ENCODE measurements around the gene RSPH10B2. TPM values are rescaled to one million over a fixed set of nuclear protein-coding genes. Genes with fewer than 3 reads are reported as not detected.

The RSPH10B2 gene
- total RNA-seq = 0.19 TPM in 1 of 2 replicates, not detected in the other

GRCh38 chr7:6753964-6754363 is at the start of gene RSPH10B2:
TSS of gene RSPH10B2 (plus strand) at chr7:6754103. CDS start at chr7:6757678, 3,575 bp downstream.

GRCh38 chr7:6706666-6707407 is 47.1 kb upstream of the RSPH10B2 start, which contains the start of gene ZNF12:
TSS of gene ZNF12 (minus strand) at chr7:6706947. CDS start at chr7:6705173, 1,774 bp downstream.

DNA sequence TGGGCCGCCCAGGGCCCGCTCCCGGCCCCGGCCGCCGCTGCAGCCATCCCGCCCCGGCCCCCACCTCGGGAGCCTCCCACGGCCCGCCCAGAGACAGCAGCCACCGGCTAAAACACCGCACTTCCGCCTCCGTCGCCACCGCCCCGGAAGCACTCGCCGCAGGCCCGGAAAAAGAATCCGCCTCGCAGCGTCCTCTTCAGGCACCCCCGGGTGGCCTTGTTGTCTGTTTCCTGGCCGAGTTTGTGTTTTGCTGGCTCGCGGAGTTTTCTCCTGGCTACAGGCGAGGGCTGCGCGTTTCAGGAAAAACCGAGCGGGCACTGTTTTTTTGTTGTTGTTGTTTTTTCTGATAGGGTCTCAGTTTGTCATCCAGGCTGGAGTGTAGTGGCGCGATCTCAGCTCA is 72.2 kb downstream of the RSPH10B2 start, which contains the start of gene CCZ1B:
CCZ1B (minus strand) TSS at position 125 of the 400 bp plus-strand sequence; CDS start at position 47, 78 bp downstream.

Other genes with a start within 250 kb of the RSPH10B2 start
- not detected in 2 replicates for gene GRID2IP, start 202.6 kb upstream of the RSPH10B2 start, total RNA-seq
- 57.6 and 59.2 TPM in 2 replicates for gene ZDHHC4, start 176.6 kb upstream of the RSPH10B2 start, total RNA-seq
- gene INTS15, start 164.1 kb upstream of the RSPH10B2 start, total RNA-seq = 6.1 and 6.3 TPM in 2 replicates
- gene ZNF853, start 138.5 kb upstream of the RSPH10B2 start, total RNA-seq = 0.06 and 0.13 TPM in 2 replicates
- 9.3 and 12.4 TPM in 2 replicates for gene ZNF316, start 116.8 kb upstream of the RSPH10B2 start, total RNA-seq
- 14.4 and 14.5 TPM in 2 replicates for gene ZNF12, start 47.2 kb upstream of the RSPH10B2 start, total RNA-seq
- gene CCZ1B, start 72.2 kb downstream of the RSPH10B2 start, total RNA-seq = 42.0 and 52.0 TPM in 2 replicates